HepG2 (cell line): ENCODE results near the gene CTTNBP2NL. TPM values are rescaled to one million over a fixed set of nuclear protein-coding genes. Genes with fewer than 3 reads are reported as not detected.

Experiments used
- CBFB ChIP-seq: sonication (generic); formaldehyde crosslinking; IDR thresholded peaks from 2 replicates; pipeline ENCODE4 v1.4.0; 2020; ENCODE audit warnings: missing genetic modification reagents
- CEBPZ ChIP-seq: IDR thresholded peaks from 2 replicates; pipeline ENCODE4 v1.6.1; 2012; ENCODE audit warnings: low read length, improper control_type of control experiment
- CENPX ChIP-seq: sonication (generic); formaldehyde crosslinking; IDR thresholded peaks from 2 replicates; pipeline ENCODE4 v1.9.0; 2021; ENCODE audit warnings: mild to moderate bottlenecking, missing genetic modification reagents, moderate library complexity
- GLMP ChIP-seq: sonication (generic); formaldehyde crosslinking; IDR thresholded peaks from 2 replicates; pipeline ENCODE4 v1.9.0; 2021; ENCODE audit warnings: missing genetic modification reagents, mild to moderate bottlenecking, borderline replicate concordance
- KLF15 ChIP-seq: sonication (generic); formaldehyde crosslinking; IDR thresholded peaks from 2 replicates; pipeline ENCODE4 v1.8.1; 2023; ENCODE audit warnings: borderline replicate concordance, mild to moderate bottlenecking, inconsistent platforms, missing genetic modification reagents, mixed read lengths
- MAX ChIP-seq: IDR thresholded peaks from 2 replicates; pipeline ENCODE4 v1.6.1; 2012; ENCODE audit warnings: inconsistent platforms
- MBNL3 ChIP-seq: fragments of 250-450 bp; sonication (Bioruptor Pico); conservative IDR thresholded peaks from 2 replicates; pipeline ENCODE4 v1.8.0; 2022; ENCODE audit warnings: mild to moderate bottlenecking, inconsistent platforms
- MXD4 ChIP-seq: IDR thresholded peaks from 2 replicates; pipeline ENCODE4 v1.6.1; 2016; ENCODE audit warnings: mild to moderate bottlenecking, missing biosample characterization, missing genetic modification reagents
- NPAS2 ChIP-seq: sonication (generic); formaldehyde crosslinking; IDR thresholded peaks from 2 replicates; pipeline ENCODE4 v1.8.0; 2022; ENCODE audit warnings: mild to moderate bottlenecking, missing genetic modification reagents, borderline replicate concordance
- POGZ ChIP-seq: sonication (generic); formaldehyde crosslinking; IDR thresholded peaks from 2 replicates; pipeline ENCODE4 v1.4.0; 2020; ENCODE audit warnings: mild to moderate bottlenecking, missing genetic modification reagents
- SP140L ChIP-seq: sonication (generic); formaldehyde crosslinking; IDR thresholded peaks from 2 replicates; pipeline ENCODE4 v1.4.0; 2020; ENCODE audit warnings: missing genetic modification reagents, borderline replicate concordance
- ZMYM2 ChIP-seq: sonication (generic); formaldehyde crosslinking; IDR thresholded peaks from 2 replicates; pipeline ENCODE4 v1.8.0; 2022; ENCODE audit warnings: mild to moderate bottlenecking, missing genetic modification reagents
- ZNF124 ChIP-seq: sonication (generic); formaldehyde crosslinking; IDR thresholded peaks from 2 replicates; pipeline ENCODE4 v1.4.0; 2020; ENCODE audit warnings: missing genetic modification reagents
- ZNF142 ChIP-seq: sonication (generic); formaldehyde crosslinking; IDR thresholded peaks from 2 replicates; pipeline ENCODE4 v1.4.0; 2020; ENCODE audit warnings: missing genetic modification reagents
- ZNF775 ChIP-seq: sonication (generic); formaldehyde crosslinking; IDR thresholded peaks from 2 replicates; pipeline ENCODE4 v1.4.0; 2020; ENCODE audit warnings: missing genetic modification reagents, mild to moderate bottlenecking, moderate library complexity, borderline replicate concordance
- ZNF891 ChIP-seq: sonication (generic); formaldehyde crosslinking; IDR thresholded peaks from 2 replicates; pipeline ENCODE4 v1.5.0; 2020; ENCODE audit warnings: mild to moderate bottlenecking, missing genetic modification reagents
- ZUFSP ChIP-seq: sonication (generic); formaldehyde crosslinking; IDR thresholded peaks from 2 replicates; pipeline ENCODE4 v1.9.0; 2021; ENCODE audit warnings: missing genetic modification reagents, mild to moderate bottlenecking, borderline replicate concordance
- polyA plus RNA-seq, 8 experiments: library from polyadenylated mRNA; depleted of rRNA in 3 of 8; stranded (reverse) in 7 of 8; unstranded in 1 of 8; fragments of >200 nt; fragmentation: Illumina TruSeq in 4 of 8; extraction: Trizol in 4 of 8; gene quantifications; 2 replicates each; pipeline versions ENCODE4 v1.2.1 to v1.2.3, GENCODE V29; 2011 to 2016; ENCODE audit warnings: low read depth in 4 of 8, missing spikeins in 1 of 8, mixed read lengths in 1 of 8; ENCODE audit not compliant: insufficient read depth in 1 of 8
- total RNA-seq, 5 experiments: library from RNA; depleted of rRNA; stranded (reverse); fragments of >200 nt; fragmentation: Illumina TruSeq; extraction: Trizol; gene quantifications; 2 replicates each; pipeline ENCODE4 v1.2.3, GENCODE V29; 2016; ENCODE audit warnings: low read depth in 1 of 5

Gene CTTNBP2NL
- total and polyA plus RNA-seq, 2 of the 13 experiments (the other 11 are each of a cell fraction or from before 2014, with no cell fraction given) = 2.1 to 4.1 TPM

GRCh38 chr1:112390775-112391602, 5.0 kb upstream of the CTTNBP2NL start (continued):
- TF ChIP-seq ZNF142 (CRISPR knock-in tag) = no peak
- TF ChIP-seq SP140L (CRISPR knock-in tag) = no peak
- TF ChIP-seq NPAS2 (CRISPR knock-in tag) = no peak
- no peak for TF ChIP-seq CENPX (CRISPR knock-in tag)
- TF ChIP-seq MAX = no peak
- no peak for TF ChIP-seq ZNF891
- TF ChIP-seq CEBPZ = no peak
- TF ChIP-seq MBNL3 (CRISPR knock-in tag) = no peak
- no peak for TF ChIP-seq KLF15 (CRISPR knock-in tag)
- TF ChIP-seq ZMYM2 (CRISPR knock-in tag) = no peak
- no peak for TF ChIP-seq ZNF775 (CRISPR knock-in tag)
- TF ChIP-seq MXD4 = no peak; the same call in 1 of the 2 replicates
- TF ChIP-seq ZNF124 (CRISPR knock-in tag) = peak; percentile 45; the same call in 1 of the 2 replicates
- TF ChIP-seq ZUFSP (CRISPR knock-in tag) = no peak
- no peak for TF ChIP-seq POGZ (CRISPR knock-in tag)
- no peak for TF ChIP-seq GLMP (CRISPR knock-in tag)
- TF ChIP-seq CBFB = no peak
